GM12892 (cell line): ENCODE data around the gene MYH14.

ENCODE experiments used
- DNase-seq: peaks from one replicate; pipeline ENCODE4 v3.0.0; 2011; ENCODE audit not compliant: insufficient read length
- FAIRE-seq: peaks from 2 replicates; lab custom pipeline; 2011; peaks lifted over from hg19 to GRCh38; lab: Jason Lieb, UNC
- POLR2A ChIP-seq: IDR thresholded peaks from 2 replicates; pipeline ENCODE4 v1.6.1; 2011; ENCODE audit warnings: low read depth, low read length, control low read depth
- POLR2AphosphoS5 ChIP-seq: IDR thresholded peaks from 2 replicates; pipeline ENCODE4 v1.6.1; 2011; ENCODE audit warnings: low read depth, low read length, control low read depth
- TAF1 ChIP-seq: IDR thresholded peaks from 2 replicates; pipeline ENCODE4 v1.6.1; 2011; ENCODE audit warnings: low read depth, mild to moderate bottlenecking, control low read depth, low read length, borderline replicate concordance

MYH14 gene

DNA sequence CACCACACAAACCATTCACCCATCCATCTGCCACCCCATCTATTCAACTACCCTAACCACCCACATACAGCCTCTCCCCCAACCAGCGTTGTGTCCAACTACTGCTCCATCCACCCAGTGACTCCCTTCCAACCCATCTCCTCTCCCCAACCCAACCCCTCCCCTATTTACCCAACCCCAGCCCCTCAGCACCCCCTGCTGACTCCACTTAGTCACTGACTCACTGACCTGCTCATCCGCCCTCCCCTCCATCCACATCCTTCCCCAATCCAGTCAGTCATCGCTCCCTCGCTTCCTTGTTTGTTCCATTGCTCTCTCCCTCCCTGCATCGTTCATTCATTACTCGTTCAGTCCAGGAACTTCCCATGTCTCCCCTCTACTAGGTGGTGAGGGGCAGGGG is 86.6 kb downstream of the MYH14 start:
- DNase-seq (no peak), FAIRE-seq (no peak)
- TF ChIP-seq TAF1 = no peak
- no peak for TF ChIP-seq POLR2A
- no peak for TF ChIP-seq POLR2AphosphoS5

GRCh38 chr19:50290775-50291174 is 87.4 kb downstream of the MYH14 start:
- no peak for FAIRE-seq
- no peak for DNase-seq
- no peak for TF ChIP-seq POLR2AphosphoS5
- TF ChIP-seq POLR2A = no peak
- TF ChIP-seq TAF1 = no peak

GRCh38 chr19:50292216-50292827 is 88.9 kb downstream of the MYH14 start:
- DNase-seq (no peak), FAIRE-seq (no peak)
- TF ChIP-seq POLR2A = no peak
- TF ChIP-seq TAF1 = no peak
- TF ChIP-seq POLR2AphosphoS5 = no peak

DNA sequence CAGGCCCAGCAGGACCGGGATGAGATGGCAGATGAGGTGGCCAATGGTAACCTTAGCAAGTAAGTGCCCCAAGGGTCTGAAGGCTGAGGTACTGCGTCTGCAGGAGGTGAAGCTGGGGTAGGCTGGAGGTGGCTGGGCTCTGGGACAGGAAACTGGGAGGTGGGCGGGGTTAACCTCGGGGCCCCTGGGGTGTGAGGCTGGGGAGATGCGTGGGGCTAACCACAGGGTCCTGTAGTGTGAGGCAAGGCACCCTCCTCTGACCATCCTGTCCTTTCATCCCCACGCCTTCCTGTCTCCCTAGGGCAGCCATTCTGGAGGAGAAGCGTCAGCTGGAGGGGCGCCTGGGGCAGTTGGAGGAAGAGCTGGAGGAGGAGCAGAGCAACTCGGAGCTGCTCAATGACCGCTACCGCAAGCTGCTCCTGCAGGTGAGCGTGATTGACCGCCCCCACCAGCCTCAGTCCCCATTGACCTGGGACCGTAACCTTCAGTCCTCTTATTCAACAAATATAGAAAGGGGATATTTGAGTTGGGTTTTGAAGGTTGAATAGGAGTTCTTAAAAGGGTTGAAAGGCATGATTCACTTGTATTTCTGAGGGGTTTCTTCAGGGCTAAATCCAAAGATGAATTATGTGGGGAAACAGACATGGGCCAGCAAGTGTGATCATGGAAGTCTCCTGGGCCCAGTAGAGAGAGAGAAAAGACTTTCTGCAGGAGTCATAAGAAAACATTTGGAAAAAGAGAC is 90.0 kb downstream of the MYH14 start:
- TF ChIP-seq POLR2A (no peak), TAF1 (no peak), POLR2AphosphoS5 (no peak)
- DNase-seq (no peak), FAIRE-seq (no peak)

DNA sequence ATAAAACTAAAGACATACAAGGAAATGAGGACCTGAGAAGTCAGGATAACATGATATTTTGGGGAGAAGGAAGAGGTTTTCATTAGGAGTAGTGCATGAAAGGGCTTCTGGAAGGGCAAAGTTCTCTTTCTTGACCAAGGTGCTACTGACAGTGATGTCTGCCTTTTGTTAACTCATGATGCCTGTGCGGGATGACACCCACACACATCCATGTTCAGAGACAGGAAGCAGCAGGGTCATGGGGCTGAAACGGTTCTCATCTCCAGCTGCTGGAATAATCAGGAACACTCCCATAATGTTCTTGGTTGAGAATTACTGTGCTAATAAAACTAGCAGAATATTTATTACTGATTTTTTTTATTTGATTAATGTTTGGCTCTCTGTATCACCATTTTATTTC is 96.6 kb downstream of the MYH14 start:
- FAIRE-seq (no peak), DNase-seq (no peak)

DNA sequence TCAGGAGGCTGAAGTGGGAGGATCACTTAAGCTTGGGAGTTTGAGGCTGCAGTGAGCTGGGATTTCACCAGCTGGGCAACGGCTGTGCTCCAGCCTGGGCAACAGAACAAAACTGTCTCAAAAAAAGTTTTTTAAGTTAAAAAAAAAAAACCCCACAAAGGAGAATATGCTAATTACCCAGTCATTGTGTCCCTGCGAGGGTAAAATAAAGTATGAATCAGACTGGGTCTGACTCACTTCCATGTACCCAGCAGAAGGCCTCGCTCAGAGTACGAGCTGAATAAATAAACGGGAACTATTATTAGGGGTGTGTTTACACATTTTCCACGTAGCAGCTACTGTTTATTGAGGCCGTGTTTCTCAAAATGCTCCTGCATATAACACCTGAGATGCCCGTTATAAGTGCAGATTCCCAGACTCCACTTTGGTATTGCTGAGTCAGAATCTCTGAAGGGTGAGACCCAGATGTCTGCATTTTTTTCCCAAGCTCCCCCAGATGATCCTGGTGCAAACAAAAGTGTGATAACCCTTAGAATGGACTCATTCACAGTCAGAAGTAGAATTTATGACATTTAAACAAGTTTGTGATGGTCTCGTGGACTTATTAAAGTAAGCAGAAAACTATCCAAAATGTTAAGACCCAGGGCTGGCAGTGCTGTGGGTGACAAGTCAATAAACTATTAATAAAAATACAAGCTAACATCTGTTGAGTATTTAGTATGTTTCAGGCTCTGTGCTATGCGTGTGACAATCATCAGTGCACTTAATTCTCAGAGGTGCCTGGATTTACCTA is 97.6 kb downstream of the MYH14 start:
- TF ChIP-seq TAF1 = no peak
- TF ChIP-seq POLR2A = no peak
- no peak for TF ChIP-seq POLR2AphosphoS5
- DNase-seq = no peak
- no peak for FAIRE-seq

More for the DNA sequence above, 96.6 kb downstream of the MYH14 start:
- no peak for TF ChIP-seq POLR2AphosphoS5
- TF ChIP-seq TAF1 = no peak
- TF ChIP-seq POLR2A = no peak

DNA sequence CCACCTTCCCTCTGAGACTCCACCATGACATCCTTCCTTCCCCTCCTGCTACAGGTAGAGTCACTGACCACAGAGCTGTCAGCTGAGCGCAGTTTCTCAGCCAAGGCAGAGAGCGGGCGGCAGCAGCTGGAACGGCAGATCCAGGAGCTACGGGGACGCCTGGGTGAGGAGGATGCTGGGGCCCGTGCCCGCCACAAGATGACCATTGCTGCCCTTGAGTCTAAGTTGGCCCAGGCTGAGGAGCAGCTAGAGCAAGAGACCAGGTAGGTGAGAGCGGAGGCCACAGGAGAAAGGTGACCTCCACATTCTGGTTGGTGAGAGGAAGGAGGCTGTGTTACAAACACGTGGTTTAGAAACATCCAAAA is 98.2 kb downstream of the MYH14 start:
- TF ChIP-seq POLR2AphosphoS5 (no peak), POLR2A (no peak), TAF1 (no peak)
- no peak for FAIRE-seq
- no peak for DNase-seq

- no peak for DNase-seq
- no peak for TF ChIP-seq POLR2AphosphoS5
- TF ChIP-seq TAF1 = no peak
- TF ChIP-seq POLR2A = no peak
- FAIRE-seq = no peak
These were observed 100.1 kb downstream of the MYH14 start for GRCh38 chr19:50303558-50303957.

GRCh38 chr19:50308991-50309390 is 105.6 kb downstream of the MYH14 start:
- TF ChIP-seq POLR2A = no peak
- no peak for TF ChIP-seq TAF1
- no peak for TF ChIP-seq POLR2AphosphoS5
- DNase-seq = no peak
- FAIRE-seq = no peak

GRCh38 chr19:50309396-50310125 is 106.1 kb downstream of the MYH14 start:
- DNase-seq = no peak
- FAIRE-seq = no peak
- TF ChIP-seq POLR2AphosphoS5 = no peak
- TF ChIP-seq TAF1 = no peak
- TF ChIP-seq POLR2A = no peak
